ENCODE measurements around the gene LYVE1.
A peak's percentile ranks its signal among the peaks of the same experiment; 100 is the strongest.

Gene LYVE1

DNA sequence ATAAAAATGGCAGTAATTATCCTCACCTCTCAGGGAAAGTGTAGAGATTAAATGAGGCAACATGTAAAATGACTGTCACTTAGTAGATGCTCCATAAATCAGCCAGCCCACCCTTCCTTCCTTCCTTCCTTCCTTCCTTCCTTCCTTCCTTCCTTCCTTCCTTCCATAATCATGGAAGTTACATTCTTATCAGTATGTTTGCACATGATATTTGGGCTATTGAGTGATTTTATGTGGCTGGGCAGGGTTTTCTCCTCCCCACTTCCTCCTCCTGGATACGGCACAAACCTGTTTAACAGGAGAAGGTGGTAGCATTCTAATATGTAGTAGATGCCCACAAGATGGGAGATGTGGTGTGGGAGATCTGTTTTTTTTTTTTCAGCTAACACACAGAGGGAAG lies 11.9 kb downstream of the LYVE1 start:
- DNase-seq: no peak

DNA sequence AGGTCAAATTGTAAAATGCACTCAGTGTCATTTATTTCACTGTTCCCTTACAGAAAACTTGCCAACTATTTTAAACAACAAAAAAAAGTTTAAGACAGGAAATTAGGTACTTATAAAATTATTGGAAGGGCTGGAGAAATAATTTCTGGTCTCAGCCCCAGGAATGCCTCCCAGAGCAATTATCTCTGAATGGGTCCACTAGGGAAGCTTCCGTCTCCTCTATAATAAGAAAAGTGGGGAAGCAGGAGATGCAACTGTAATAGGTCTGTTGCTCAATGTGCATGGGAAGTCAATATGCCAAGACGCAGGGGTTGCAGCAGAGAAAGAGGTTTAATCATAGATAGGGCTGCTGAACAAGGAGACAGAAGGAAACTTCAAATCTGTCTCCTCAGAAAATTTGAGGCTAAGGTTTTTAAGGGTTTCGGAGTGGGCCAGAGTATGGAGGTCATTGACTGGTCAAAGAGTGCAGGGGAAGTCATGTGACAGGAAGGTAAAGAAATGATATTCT lies 16.6 kb downstream of the LYVE1 start:
- DNase-seq: no peak

DNA sequence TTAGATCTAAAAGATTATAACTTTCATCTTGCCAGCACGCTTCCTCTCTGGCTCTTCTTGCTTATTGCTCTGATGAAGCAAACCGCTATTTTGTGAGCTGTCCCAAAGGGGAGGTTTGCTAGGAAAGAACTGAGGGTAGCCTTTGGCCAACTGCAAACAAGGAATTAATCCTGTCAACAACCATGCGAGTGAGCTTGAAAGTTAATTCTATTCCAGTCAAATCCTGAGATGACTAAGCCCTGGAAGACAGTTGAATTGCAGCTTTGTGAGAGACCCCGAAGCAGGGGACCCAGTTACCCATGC lies 17.2 kb downstream of the LYVE1 start:
- no peak for DNase-seq

DNA sequence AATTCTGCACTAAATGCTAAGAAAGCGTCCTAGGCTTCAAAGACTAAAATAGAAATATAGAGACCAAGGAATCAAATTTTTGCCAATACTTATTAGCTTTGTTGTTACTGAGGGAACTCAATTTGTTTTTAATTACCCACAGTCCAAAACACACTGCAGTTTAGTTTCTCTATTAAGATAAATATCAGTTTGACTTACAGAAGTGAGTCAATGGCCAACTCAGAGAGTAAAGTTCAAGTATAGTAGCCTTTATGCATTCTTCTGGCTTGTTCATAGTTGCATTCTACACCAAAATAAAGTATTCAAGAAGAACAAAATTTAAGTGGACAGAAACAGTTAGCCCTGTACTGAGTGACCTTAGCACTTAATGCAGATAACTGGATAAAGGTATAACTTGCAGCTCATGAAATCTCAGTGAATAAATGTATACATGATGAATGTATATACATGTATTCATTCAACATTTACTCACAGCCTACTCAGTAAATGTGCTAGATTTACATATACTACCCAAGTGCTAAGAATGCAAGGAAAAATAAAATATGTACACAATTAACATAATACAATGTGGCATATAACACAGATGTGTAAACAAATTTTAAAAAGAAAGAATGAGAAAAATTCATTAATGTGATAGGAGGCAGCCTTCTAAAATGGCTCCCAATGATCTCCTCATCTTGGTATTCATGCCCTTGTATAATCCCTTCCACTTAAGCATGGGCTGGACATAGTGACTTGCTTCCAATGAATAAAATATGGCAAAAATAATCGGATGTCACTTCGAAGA lies 17.8 kb downstream of the LYVE1 start:
- no peak for DNase-seq

DNA sequence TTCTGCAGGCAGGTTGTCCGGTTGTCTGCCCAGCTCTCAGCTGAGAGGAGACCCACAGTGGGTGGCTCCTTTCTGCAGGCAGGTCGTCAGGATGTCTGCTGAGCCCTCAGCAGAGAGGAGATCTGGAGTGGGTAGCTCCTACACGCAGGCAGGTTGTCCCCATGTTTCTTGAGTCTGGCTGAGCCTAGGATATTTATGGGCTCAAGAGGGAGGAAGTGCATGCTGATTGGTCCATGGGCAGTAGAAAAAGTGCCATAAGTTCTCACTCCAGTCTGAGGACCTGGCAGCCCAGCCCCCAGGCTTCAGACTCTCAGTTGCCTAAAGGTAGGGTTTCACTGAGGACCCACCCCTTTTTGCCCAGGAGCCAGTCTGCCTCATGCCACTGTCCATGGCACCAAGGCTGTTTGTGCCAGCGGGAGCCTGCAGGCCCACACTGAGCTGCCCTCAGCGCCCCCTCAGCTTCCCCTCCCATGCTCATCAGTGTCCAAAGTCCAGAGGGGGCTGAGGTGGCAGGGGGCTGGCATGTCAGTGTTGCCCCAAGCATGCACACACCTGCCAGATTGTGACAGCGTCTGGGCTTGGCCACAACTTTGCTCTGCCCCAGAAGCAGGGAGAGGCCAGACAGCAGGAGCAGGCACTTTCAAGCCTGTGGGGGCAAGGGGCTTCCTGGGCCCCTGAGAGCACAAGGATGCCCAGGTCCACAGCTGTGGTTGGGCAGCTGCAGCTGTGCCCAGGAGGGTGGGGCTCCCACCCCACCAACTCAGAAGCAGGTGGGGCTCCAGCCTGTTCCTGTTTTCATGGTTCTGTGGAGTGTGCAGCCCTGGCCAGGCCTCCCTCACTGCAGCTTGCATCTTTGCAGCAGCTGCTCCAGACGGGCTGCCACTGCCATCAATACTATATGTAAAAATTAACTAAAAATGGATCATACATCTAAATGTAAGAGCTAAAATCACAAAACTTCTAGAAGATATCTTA lies 23.7 kb downstream of the LYVE1 start:
- DNase-seq: no peak

DNA sequence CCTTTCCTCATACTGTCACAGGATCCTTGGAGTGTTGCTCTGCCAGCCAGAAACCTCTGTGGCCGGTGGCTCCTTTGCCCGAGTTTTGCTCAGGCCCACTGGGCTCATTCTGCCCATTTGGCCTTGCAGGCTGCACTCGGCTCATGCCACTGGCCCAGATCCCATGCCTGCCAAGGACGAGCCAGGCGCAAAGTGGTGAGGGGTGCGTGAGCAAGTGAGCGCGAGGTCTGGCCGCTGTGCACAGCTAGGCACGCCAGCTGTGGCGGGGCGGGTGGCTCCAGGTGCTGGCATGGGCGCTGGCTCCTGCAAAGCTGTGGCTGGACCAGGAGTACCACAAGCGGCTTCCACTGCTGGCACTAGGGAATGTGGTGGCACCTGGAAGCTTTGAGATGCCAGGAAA lies 24.7 kb downstream of the LYVE1 start:
- no peak for DNase-seq

DNA sequence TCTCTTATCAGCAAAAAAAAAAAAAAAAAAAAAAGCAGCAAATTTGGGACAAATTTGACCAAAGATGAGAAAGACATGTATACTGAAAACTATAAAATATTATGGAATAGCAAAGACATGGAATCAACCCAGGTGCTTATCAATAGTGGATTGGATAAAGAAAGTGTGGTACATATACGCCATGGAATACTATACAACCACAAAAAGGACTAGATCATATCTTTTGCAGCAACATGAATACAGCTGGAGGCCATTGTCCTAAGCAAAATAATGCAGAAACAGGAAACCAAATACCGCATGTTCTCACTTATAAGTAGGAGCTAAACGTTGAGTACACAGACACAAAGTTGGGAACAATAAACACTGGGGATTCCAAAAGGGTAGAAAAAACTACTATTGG lies 25.7 kb downstream of the LYVE1 start:
- DNase-seq: no peak

DNA sequence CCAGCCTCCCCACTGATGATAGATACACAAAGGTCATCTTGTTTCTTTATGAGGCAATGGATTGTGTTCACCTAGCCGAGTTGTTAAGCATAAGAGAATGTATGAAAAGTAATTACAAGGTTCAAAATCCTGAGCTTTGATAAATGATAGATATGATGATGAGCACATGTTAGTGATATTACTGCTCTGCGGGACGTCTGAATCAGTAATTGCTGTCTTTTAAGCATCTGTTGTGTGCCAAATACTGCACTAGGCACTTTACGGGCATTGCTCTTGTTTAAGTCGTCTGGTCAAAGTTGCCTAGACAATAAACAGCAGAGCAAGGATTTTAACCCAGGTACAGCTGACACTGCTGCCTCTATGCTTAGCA lies 26.9 kb downstream of the LYVE1 start:
- no peak for DNase-seq

DNA sequence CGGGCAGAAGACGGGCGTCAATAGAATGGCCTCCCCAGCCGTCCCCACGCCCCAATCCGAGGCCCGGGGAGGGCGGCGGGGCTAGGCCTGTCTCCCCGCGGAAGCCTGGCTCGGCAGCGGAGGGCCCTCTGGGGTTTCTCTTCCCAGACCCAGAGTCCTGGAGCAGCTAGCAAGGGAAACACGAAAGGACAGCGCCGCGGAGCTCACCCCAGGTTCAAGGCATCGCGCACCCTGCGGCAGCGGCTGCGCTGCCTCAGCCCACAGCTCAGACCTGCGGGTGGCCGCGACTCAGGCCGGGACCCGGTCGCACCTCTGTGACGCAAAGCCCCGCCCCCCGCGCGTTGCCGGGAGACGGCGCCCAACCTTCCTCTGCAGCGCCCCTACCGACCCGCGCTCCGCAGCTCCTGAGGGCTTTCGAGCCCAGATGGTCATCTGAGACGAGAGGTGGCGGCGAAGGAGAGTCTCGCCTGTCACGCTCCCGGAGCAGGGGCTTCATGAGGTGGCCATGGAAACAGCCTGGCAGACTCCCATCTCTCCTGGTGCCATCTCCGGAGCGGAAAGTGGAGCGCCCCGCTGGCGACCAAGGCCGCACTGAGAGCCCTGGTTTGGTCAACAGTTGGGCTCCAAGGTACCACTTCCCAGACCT lies 27.4 kb downstream of the LYVE1 start, which contains the start of gene RNF141:
TSS of gene RNF141 (minus strand) at position 273 of the 646 bp plus-strand sequence. CDS start 7,029 bp downstream, outside the sequence.
- peak; percentile 33 to 96 (median 91) for DNase-seq

DNA sequence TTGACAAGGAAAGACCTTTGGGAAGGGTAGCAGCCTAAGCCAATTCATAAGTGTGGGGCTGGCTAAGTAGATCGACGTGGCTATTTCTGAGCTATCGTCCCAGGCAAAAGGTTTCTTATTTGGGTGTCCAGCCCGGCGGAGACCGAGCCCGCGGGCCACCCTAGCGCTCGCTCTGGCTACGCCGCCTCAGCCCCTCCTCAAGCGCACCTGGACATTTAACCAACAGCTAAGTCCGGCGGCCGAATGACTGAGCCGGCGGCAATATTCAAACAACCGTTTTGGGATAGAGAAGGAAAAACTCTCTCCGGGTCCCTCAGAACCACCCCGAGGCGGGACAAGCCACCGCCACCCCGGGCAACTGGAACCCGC lies 27.9 kb downstream of the LYVE1 start:
- DNase-seq: peak in 3 of 14 donors; percentile 59 to 75 (median 62)

DNA sequence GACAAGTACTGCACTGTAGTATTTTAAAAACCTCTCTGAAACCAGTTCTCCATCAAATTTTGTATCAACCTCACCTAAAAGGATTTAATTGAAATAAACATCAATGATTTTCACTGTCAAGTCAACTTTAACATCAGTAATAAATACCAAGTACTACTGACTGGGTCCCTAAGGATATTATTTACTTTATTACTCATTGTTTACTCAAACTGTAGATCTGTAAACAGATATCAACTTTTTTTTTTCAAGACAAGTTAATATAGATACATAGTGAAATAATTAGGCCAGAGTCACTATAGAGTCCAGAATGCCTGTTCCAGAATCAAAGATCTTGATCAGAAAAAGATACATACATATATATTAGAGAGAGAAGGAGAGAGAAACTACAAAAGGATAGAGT lies 29.1 kb downstream of the LYVE1 start:
- no peak for DNase-seq

DNA sequence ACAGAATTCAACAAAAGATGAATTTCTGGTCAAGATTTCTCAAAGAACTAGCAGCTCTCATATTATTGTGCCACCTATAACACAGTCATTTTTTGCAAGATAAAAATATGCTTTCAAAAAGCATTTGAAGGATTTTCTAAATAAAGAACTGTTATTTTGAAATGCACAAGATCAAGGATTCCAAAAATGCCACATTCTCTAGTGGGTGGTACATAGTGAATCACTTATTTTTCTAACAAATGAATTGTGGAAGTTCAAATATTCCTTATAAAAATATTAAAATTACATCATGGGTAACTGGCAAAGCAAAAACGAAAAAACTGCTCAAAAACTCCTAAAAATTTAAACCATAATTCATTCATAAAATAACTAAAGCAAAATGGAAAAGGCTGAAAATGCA lies 29.5 kb downstream of the LYVE1 start:
- DNase-seq: no peak

DNA sequence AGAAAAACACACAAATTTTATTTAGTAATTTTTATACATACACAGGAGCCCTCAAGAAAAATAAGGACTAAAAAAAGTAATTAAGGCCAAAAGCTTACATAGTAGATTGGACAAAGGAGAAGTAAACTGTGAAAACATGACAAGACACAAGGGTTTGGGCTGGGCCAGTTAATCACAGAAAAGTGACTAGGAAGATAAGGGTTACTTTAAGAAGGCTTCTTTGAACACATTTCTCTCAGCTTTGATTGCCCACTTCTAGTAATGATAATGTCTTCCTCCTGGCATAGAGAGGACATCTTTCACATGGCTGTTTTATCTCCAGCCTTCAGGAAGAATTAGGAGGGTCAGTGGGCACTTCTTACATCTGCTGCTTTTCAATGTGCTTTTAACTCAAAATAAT lies 30.9 kb downstream of the LYVE1 start:
- DNase-seq: no peak

DNA sequence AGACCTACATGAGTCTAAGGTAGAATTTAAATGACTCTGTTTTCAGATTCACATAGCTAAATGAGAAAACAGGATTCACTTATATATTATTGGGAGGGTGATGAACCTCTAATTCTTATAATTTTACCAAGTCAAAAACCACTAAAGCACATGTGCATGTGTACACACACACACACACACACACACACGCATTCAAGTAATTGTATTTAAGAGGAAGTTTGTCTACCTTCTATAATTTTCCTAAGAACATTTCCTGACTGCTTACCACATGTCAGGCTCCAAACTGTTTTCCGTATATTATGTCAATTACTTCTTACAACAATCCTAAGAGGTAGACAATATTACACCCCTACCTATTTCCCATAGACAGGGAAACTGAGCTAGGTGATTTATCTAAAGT lies 34.1 kb downstream of the LYVE1 start:
- DNase-seq: no peak

DNA sequence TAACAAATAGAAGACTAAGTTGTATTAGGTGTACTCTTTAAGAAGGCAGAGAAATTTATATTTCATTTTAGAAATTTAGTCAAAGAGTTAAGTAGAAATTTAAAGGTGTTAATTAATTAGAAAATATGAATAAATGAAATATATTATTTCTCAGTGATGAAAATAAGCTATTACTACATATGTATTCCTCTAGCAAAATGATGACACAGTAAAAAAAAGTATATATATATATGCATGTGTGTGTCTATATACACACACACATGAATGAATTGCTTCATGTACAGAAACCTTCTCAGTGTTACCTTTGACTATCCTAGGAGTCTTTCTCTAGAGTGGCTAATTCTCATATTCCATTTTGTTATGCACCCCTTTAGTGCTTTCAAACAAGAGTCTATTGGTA lies 35.1 kb downstream of the LYVE1 start:
- no peak for DNase-seq

DNA sequence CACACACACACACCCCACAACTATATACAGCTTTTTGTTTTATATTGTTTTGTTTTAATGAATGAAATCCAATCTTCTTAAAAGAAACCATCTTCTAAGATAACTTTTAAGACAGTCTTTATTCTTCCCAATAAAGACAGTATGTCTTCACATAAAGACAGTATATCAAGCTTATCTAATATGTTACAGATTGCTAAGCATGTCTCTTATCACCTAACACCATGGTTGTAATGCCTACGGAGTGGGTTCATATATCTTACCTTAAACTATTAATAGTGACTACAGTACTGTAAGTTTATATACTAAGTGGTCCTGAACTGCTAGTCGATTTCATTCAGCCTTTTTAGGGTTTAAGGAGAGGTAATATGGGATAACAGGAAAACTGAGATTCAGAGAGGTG lies 35.9 kb downstream of the LYVE1 start:
- DNase-seq: no peak

DNA sequence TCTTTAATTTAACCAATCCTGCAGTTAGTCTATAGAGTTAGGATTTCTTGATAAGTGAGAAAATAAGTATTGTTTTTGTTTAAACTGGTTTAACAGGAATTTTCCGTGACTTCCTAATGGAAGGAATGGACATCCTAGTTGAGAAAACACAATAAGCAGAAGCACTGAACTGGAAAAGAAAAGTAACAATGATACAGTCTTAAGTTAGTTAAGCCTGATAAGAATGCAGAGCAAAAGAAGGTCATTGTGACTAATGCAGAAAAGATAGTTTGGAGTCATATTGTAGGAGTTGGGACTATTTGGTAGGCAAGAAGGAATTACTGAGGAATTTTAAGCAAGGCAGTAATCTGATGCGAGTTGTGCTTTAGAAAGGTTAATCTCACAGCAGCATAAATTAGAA lies 39.2 kb downstream of the LYVE1 start:
- no peak for DNase-seq

DNA sequence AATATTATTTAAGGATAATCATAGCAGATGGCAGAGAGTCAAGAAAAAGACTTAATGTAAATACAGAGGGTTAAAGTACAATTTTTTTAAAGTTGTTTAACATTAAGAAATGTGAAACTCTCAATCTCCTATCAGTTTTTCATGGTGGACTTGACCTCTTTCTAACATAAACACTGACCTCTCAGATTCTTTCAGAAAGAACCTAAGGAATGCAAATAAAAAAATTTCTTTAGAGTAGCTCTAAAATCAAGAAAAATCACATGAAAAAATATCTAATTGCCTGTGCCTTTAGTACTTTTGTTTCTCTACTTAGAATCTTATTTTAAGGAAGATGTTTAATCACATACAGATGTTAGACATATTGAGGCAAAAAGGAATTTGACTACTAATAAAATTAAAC lies 40.3 kb downstream of the LYVE1 start:
- no peak for DNase-seq

DNA sequence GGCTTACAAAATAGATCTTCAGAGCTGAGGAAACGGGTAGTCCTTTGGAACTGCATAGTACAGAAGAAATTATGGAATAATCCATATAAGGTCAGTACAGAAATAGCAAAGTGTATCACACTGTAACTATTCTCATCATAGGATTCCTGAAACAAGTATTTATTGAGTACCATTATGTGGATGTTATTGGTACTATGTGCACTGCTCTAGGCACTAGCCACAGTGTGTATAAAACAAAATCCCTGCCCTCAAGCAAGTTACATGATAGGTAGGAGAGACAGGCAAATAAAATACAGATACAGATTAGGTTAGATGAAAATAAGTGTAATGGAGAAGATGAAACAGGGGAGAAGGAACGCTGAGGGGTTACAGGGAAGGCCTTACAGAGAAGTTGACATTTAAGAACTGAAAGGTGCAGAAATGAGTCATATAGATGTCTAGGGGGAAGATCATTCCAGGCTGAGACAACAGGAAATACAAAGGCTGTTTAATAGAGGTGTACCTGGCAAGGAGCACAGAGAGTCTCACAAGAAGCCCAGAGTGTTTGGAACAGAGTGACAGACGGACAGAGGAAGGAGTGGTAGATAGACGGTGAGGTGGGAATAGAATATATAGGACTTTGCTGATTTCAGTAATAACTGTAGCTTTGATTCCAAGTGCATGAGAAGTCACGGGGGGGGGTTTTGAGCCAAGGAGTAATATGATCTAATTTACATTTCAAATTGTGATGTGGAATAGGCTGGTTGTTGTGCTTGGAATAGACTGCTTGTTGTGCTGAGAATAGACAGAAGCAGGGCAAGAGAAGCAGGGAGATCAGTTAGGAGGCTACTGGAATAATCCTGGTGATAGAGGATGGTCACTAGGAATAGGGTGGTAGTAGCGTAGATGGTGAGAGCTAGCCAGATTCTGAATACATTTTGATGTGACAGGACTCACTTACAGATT lies 41.2 kb downstream of the LYVE1 start:
- DNase-seq: peak in 8 of 14 donors; percentile 19 to 47 (median 27)

DNA sequence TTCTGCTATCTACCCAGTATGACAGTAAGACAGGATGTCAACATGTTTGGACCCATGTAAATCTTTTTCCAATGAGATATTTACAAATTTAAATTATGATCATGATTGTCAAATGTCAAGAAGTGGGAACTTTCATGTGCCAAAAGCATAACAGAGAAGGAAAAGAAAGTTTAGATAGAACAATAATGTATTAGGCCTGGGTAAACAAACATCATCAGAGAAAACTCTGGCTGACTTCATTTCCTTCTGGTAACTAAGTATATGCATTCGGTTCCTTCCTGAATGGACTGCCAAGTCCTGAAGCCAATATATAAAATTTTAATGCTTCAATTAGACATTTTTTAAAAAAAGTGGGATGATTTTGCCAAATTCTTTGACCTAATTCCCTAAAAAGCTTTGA lies 44.0 kb downstream of the LYVE1 start:
- no peak for DNase-seq

DNA sequence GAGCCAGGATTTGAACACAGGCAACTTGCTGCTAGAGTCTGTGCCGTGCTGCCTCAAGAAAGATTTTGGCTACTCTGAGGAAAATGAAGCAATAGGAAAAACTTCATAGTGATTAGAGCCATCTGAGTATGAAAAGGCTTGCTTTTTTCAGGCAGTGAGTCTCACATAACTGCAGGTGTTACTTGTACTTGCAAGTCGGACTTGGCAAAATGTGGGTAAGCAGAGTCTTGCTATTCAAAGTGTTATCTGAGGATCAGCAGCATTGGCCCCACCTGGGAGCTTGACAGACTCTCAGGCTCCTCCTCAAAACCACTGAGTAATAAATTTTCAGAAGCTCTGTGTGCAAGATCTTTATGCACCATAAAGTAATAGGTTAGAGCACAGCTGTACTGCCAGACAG lies 45.5 kb downstream of the LYVE1 start:
- DNase-seq: no peak

DNA sequence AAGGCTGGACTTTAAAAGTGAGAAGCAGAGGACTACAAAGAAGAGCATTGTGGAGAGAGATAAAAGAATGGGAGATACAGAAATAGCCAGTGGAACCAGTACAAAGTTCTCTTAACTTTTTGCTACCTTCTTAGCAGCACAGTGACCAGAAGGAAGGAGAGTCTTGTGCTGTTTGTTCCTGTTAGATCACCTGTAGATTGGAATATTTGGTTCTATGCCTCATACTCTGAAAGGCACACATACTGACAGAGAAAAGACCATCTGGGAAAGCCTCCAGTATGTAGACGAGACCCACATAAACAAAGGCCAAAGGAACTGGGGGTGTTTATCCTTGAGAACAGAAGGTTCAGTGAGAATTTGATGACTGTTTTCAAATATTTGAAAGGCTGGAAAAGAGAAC lies 46.2 kb downstream of the LYVE1 start:
- DNase-seq: peak in 1 of 14 donors; percentile 39
